HepG2 (cell line): ENCODE data around the gene SUCLG2. TPM values are rescaled to one million over a fixed set of nuclear protein-coding genes. Genes with fewer than 3 reads are reported as not detected.

Source experiments
- ATAC-seq: fragments of 200-7000 bp; cut with Tn5 transposase; 3 replicates; pipeline ENCODE4 v1.9.1; 2020; ENCODE audit warnings: mild to moderate bottlenecking, moderate library complexity
- BruUV-seq: library from RNA; stranded (reverse); fragments of 400-500 nt; replicated peaks from 2 replicates; lab custom pipeline; 2021; lab: Mats Ljungman, UMichigan
- CTCF ChIA-PET: fragments of 300-600 bp; formaldehyde crosslinking; extraction: SDS; loops from one replicate; lab custom pipeline; 2021; ENCODE audit warnings: low total read pairs, inconsistent platforms, low intra/inter-chr PET ratio; lab: Yijun Ruan, JAX
- POLR2A ChIA-PET: fragments of 350-600 bp; sonication (Branson Sonifier 250); formaldehyde crosslinking; loops from one replicate; lab custom pipeline; 2020; ENCODE audit warnings: antibody characterized with exemption, inconsistent platforms; lab: Yijun Ruan, JAX
- DNase-seq: peaks from one replicate; pipeline ENCODE4 v3.0.0-alpha.2; 2015; ENCODE audit warnings: low spot score
- FAIRE-seq: peaks from 3 replicates; lab custom pipeline; 2011; peaks lifted over from hg19 to GRCh38; lab: Jason Lieb, UNC
- H2AFZ ChIP-seq: one replicate; pipeline ENCODE4 v1.6.1; 2011; ENCODE audit warnings: low read length, inconsistent platforms
- H3K27ac ChIP-seq: fragments of 300-600 bp; 3 replicates; pipeline ENCODE4 v1.8.0; 2011; ENCODE audit warnings: mixed run types, mild to moderate bottlenecking, mixed read lengths, low read length, inconsistent platforms; ENCODE audit not compliant: insufficient read depth; ENCODE audit errors: extremely low read length
- H3K27me3 ChIP-seq, 2 experiments: fragments of 200-600 bp in 1 of 2; 2 replicates in 1 of 2; 3 replicates in 1 of 2; pipeline versions ENCODE4 v1.6.0 to v1.8.0; 2011; ENCODE audit warnings: low read length in 2 of 2, mild to moderate bottlenecking in 2 of 2, moderate library complexity in 2 of 2, inconsistent platforms in 1 of 2; ENCODE audit not compliant: insufficient read depth in 2 of 2, control insufficient read depth in 1 of 2
- H3K36me3 ChIP-seq, 2 experiments: fragments of 200-600 bp in 1 of 2; replicated peaks in 1 of 2; 2 replicates in 1 of 2; 3 replicates in 1 of 2; pipeline versions ENCODE4 v1.5.1 to v1.8.0; 2011; ENCODE audit warnings: low read length in 2 of 2, inconsistent platforms in 1 of 2; ENCODE audit not compliant: insufficient read depth in 2 of 2, control insufficient read depth in 1 of 2
- H3K4me1 ChIP-seq: 2 replicates; pipeline ENCODE4 v1.5.1; 2012; ENCODE audit warnings: low read length, inconsistent platforms; ENCODE audit not compliant: insufficient read depth
- H3K4me2 ChIP-seq: 2 replicates; pipeline ENCODE4 v1.6.0; 2011; ENCODE audit warnings: low read depth, low read length, inconsistent platforms
- H3K4me3 ChIP-seq, 3 experiments: fragments of 200-600 bp in 1 of 3; sonication (generic), shearing (Covaris generic) in 1 of 3; replicated peaks in 1 of 3; 2 replicates each; pipeline ENCODE4 v1.5.1; 2011 to 2016; ENCODE audit warnings: low read length in 3 of 3, inconsistent platforms in 2 of 3, low read depth in 2 of 3, mild to moderate bottlenecking in 2 of 3, control low read depth in 1 of 3, mixed read lengths in 1 of 3; ENCODE audit not compliant: insufficient read depth in 1 of 3
- H3K79me2 ChIP-seq: one replicate; pipeline ENCODE4 v1.6.1; 2011; ENCODE audit warnings: low read length, inconsistent platforms; ENCODE audit not compliant: insufficient read depth
- H3K9ac ChIP-seq: 2 replicates; pipeline ENCODE4 v1.6.0; 2011; ENCODE audit warnings: mild to moderate bottlenecking, low read depth, low read length, inconsistent platforms; ENCODE audit not compliant: insufficient read depth
- H3K9me3 ChIP-seq: 2 replicates; pipeline ENCODE4 v1.5.1; 2012; ENCODE audit warnings: mild to moderate bottlenecking, low read length
- H4K20me1 ChIP-seq: 2 replicates; pipeline ENCODE4 v1.6.0; 2011; ENCODE audit warnings: inconsistent platforms, mild to moderate bottlenecking, low read length, moderate library complexity; ENCODE audit not compliant: insufficient read depth
- ESRRA ChIP-seq: sonication (generic); formaldehyde crosslinking; IDR thresholded peaks from 2 replicates; pipeline ENCODE4 v1.5.1; 2020; ENCODE audit warnings: mild to moderate bottlenecking, low read depth, missing genetic modification reagents
- FOXA3 ChIP-seq: IDR thresholded peaks from 2 replicates; pipeline ENCODE4 v1.6.1; 2016; ENCODE audit warnings: missing genetic modification reagents, missing compliant biosample characterization
- HNF4A ChIP-seq: sonication (generic); formaldehyde crosslinking; IDR thresholded peaks from 2 replicates; pipeline ENCODE4 v1.4.0; 2020; ENCODE audit warnings: missing genetic modification reagents
- JUNB ChIP-seq: sonication (generic); formaldehyde crosslinking; IDR thresholded peaks from 2 replicates; pipeline ENCODE4 v1.8.0; 2022; ENCODE audit warnings: missing genetic modification reagents, mild to moderate bottlenecking, borderline replicate concordance
- MAFF ChIP-seq: IDR thresholded peaks from 2 replicates; pipeline ENCODE4 v1.6.1; 2011; ENCODE audit warnings: low read depth, low read length, improper control_type of control experiment
- MAFK ChIP-seq, 2 experiments: IDR thresholded peaks in 1 of 2; conservative IDR thresholded peaks in 1 of 2; 2 replicates each; pipeline ENCODE4 v1.6.1; 2011; ENCODE audit warnings: improper control_type of control experiment in 2 of 2, low read length in 2 of 2
- MAZ ChIP-seq, 2 experiments: sonication (generic) in 1 of 2; formaldehyde crosslinking in 1 of 2; IDR thresholded peaks; 2 replicates each; pipeline versions ENCODE4 v1.5.0 to v1.6.1; 2012 to 2020; ENCODE audit warnings: low read depth in 2 of 2, mild to moderate bottlenecking in 2 of 2, borderline replicate concordance in 1 of 2, improper control_type of control experiment in 1 of 2, low read length in 1 of 2, missing genetic modification reagents in 1 of 2, moderate library complexity in 1 of 2
- MLLT10 ChIP-seq: sonication (generic); formaldehyde crosslinking; IDR thresholded peaks from 2 replicates; pipeline ENCODE4 v1.4.0; 2020; ENCODE audit warnings: missing genetic modification reagents
- SCMH1 ChIP-seq: sonication (generic); formaldehyde crosslinking; IDR thresholded peaks from 2 replicates; pipeline ENCODE4 v1.9.0; 2021; ENCODE audit warnings: missing genetic modification reagents, mild to moderate bottlenecking, borderline replicate concordance
- SETDB1 ChIP-seq: sonication (generic); formaldehyde crosslinking; IDR thresholded peaks from 2 replicates; pipeline ENCODE4 v1.5.1; 2020; ENCODE audit warnings: missing genetic modification reagents, mild to moderate bottlenecking, borderline replicate concordance
- ZNF337 ChIP-seq: sonication (generic); formaldehyde crosslinking; IDR thresholded peaks from 2 replicates; pipeline ENCODE4 v1.5.1; 2020; ENCODE audit warnings: missing genetic modification reagents, low read depth, mild to moderate bottlenecking, borderline replicate concordance
- ZNF446 ChIP-seq: sonication (generic); formaldehyde crosslinking; IDR thresholded peaks from 2 replicates; pipeline ENCODE4 v1.5.0; 2020; ENCODE audit warnings: mild to moderate bottlenecking, missing genetic modification reagents
- ZNF549 ChIP-seq: sonication (generic); formaldehyde crosslinking; IDR thresholded peaks from 2 replicates; pipeline ENCODE4 v1.5.0; 2020; ENCODE audit warnings: missing genetic modification reagents
- ZNF562 ChIP-seq: sonication (generic); formaldehyde crosslinking; IDR thresholded peaks from 2 replicates; pipeline ENCODE4 v1.8.0; 2022; ENCODE audit warnings: missing genetic modification reagents, borderline replicate concordance
- ZNF883 ChIP-seq: sonication (generic); formaldehyde crosslinking; IDR thresholded peaks from 2 replicates; pipeline ENCODE4 v1.5.1; 2020; ENCODE audit warnings: mild to moderate bottlenecking, missing genetic modification reagents; ENCODE audit errors: not compliant biosample characterization
- WGBS: methylation state at CpG from one replicate; pipeline ENCODE4 v1.1.6; 2017; ENCODE audit warnings: low lambda C conversion rate; 5-methylcytosine and 5-hydroxymethylcytosine counted together
- in situ Hi-C: cut with HindIII; loops from 2 replicates; pipeline ENCODE4 v1.10.0; 2017; ENCODE audit warnings: low pct_unique_long_range_greater_than_20kb; ENCODE audit not compliant: extremely low pct_ligation_motif_present
- intact Hi-C: fragments of 100-400 bp; cut with micrococcal nuclease; formaldehyde crosslinking; loops from one replicate; pipeline ENCODE4 v1.10.0; 2022; ENCODE audit not compliant: unreplicated experiment
- polyA plus RNA-seq, 8 experiments: library from polyadenylated mRNA; depleted of rRNA in 3 of 8; stranded (reverse) in 7 of 8; unstranded in 1 of 8; fragments of >200 nt; fragmentation: Illumina TruSeq in 4 of 8; extraction: Trizol in 4 of 8; gene quantifications; 2 replicates each; pipeline versions ENCODE4 v1.2.1 to v1.2.3, GENCODE V29; 2011 to 2016; ENCODE audit warnings: low read depth in 4 of 8, missing spikeins in 1 of 8, mixed read lengths in 1 of 8; ENCODE audit not compliant: insufficient read depth in 1 of 8
- total RNA-seq, 5 experiments: library from RNA; depleted of rRNA; stranded (reverse); fragments of >200 nt; fragmentation: Illumina TruSeq; extraction: Trizol; gene quantifications; 2 replicates each; pipeline ENCODE4 v1.2.3, GENCODE V29; 2016; ENCODE audit warnings: low read depth in 1 of 5
- TF ChIP-seq, protein P1 (sequence below): IDR thresholded peaks from 2 replicates; pipeline ENCODE4 v1.4.0; 2020; ENCODE audit warnings: mild to moderate bottlenecking, missing genetic modification reagents

Gene SUCLG2
- total and polyA plus RNA-seq, 2 of the 13 experiments (the other 11 are each of a cell fraction or from before 2014, with no cell fraction given), result 21.4 to 64.9 TPM

- TF ChIP-seq MAZ (IDR thresholded peaks at IDR 0.05; ENCODE audit: borderline replicate concordance, low read depth, low read length) (no peak), MAZ (CRISPR knock-in tag; IDR thresholded peaks at IDR 0.05; ENCODE audit: low read depth) (no peak), ZNF883 (no peak), FOXA3 (CRISPR knock-in tag) (no peak)
Observed at GRCh38 chr3:67635257-67635656, 19.2 kb downstream of the SUCLG2 start (continued).

GRCh38 chr3:67630666-67631362 is 23.6 kb downstream of the SUCLG2 start:
- in situ Hi-C loops, result no loop called here
- no peak for DNase-seq
- intact Hi-C loops, result no loop called here
- H3K9me3 ChIP-seq, result no peaks in the 10 kb centered on the region
- H3K36me3 ChIP-seq, result peaks cover 0 to 6% of the 10 kb centered on the region in 2 experiments; a peak in 2 of 5 replicates
- FAIRE-seq, result no peak
- H3K9ac ChIP-seq, result no peak overlapping the region
- 89% methylated on average over 6 of the region's 6 CpGs for WGBS
- CTCF ChIA-PET, result no interaction called here
- H3K27ac ChIP-seq, result no peak overlapping the region
- POLR2A ChIA-PET, result no interaction called here
- TF ChIP-seq ZNF446 (CRISPR knock-in tag), result no peak
- TF ChIP-seq MAFF, result peak; percentile 38; the same call in 1 of the 2 replicates
- no peak for TF ChIP-seq SETDB1 (CRISPR knock-in tag)
- no peak for TF ChIP-seq HNF4A (CRISPR knock-in tag)
- TF ChIP-seq ZNF337 (CRISPR knock-in tag), result no peak
- TF ChIP-seq MAFK (conservative IDR thresholded peaks at IDR 0.05 in 1 of 2, IDR thresholded peaks at IDR 0.05 in 1 of 2; ENCODE audit: low read length in 2 of 2), result peak in 1 of 2 experiments; percentile 57; a peak in 3 of 4 replicates
- TF ChIP-seq ESRRA (CRISPR knock-in tag), result no peak
- TF ChIP-seq, protein P1, sequence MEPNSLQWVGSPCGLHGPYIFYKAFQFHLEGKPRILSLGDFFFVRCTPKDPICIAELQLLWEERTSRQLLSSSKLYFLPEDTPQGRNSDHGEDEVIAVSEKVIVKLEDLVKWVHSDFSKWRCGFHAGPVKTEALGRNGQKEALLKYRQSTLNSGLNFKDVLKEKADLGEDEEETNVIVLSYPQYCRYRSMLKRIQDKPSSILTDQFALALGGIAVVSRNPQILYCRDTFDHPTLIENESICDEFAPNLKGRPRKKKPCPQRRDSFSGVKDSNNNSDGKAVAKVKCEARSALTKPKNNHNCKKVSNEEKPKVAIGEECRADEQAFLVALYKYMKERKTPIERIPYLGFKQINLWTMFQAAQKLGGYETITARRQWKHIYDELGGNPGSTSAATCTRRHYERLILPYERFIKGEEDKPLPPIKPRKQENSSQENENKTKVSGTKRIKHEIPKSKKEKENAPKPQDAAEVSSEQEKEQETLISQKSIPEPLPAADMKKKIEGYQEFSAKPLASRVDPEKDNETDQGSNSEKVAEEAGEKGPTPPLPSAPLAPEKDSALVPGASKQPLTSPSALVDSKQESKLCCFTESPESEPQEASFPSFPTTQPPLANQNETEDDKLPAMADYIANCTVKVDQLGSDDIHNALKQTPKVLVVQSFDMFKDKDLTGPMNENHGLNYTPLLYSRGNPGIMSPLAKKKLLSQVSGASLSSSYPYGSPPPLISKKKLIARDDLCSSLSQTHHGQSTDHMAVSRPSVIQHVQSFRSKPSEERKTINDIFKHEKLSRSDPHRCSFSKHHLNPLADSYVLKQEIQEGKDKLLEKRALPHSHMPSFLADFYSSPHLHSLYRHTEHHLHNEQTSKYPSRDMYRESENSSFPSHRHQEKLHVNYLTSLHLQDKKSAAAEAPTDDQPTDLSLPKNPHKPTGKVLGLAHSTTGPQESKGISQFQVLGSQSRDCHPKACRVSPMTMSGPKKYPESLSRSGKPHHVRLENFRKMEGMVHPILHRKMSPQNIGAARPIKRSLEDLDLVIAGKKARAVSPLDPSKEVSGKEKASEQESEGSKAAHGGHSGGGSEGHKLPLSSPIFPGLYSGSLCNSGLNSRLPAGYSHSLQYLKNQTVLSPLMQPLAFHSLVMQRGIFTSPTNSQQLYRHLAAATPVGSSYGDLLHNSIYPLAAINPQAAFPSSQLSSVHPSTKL (CRISPR knock-in tag), result no peak
- TF ChIP-seq ZNF549, result no peak
- no peak for TF ChIP-seq MLLT10
- TF ChIP-seq JUNB (CRISPR knock-in tag), result no peak
- TF ChIP-seq ZNF562 (CRISPR knock-in tag), result no peak
- no peak for TF ChIP-seq SCMH1 (CRISPR knock-in tag)
- peaks cover 10% of the 10 kb centered on the region for H3K79me2 ChIP-seq
- no peak for ATAC-seq
- H3K4me2 ChIP-seq, result no peak overlapping the region
- no TSS peak for BruUV-seq
- no peaks in the 10 kb centered on the region for H3K27me3 ChIP-seq
- no peak overlapping the region for H3K4me3 ChIP-seq
- no peaks in the 10 kb centered on the region for H4K20me1 ChIP-seq
- no peaks in the 10 kb centered on the region for H3K4me1 ChIP-seq
- H2AFZ ChIP-seq, result no peak overlapping the region
